Activated T-cell treated with anti-CD3 and anti-CD28 coated beads, Interleukin-2, amount 50 U/mL, for 24 hours (primary cell): ENCODE measurements around the gene MCM6.
A peak's percentile ranks its signal among the peaks of the same experiment; 100 is the strongest.

Experiments
- DNase-seq: peaks from one replicate; pipeline ENCODE4 v3.0.0-alpha.2; 2020
- H3K27ac Mint-ChIP-seq: 2 replicates; pipeline ENCODE4 v1.8.0; 2020; ENCODE audit warnings: mild to moderate bottlenecking, mixed read lengths
- H3K27me3 Mint-ChIP-seq: 2 replicates; pipeline ENCODE4 v1.8.0; 2020; ENCODE audit warnings: mixed read lengths
- H3K36me3 Mint-ChIP-seq: 2 replicates; pipeline ENCODE4 v1.8.0; 2020; ENCODE audit warnings: low read depth, mixed read lengths
- H3K4me1 Mint-ChIP-seq: 2 replicates; pipeline ENCODE4 v1.8.0; 2020; ENCODE audit warnings: low read depth, mixed read lengths
- H3K4me3 Mint-ChIP-seq: 2 replicates; pipeline ENCODE4 v1.8.0; 2020; ENCODE audit warnings: mild to moderate bottlenecking, moderate library complexity, mixed read lengths
- H3K9me3 Mint-ChIP-seq: 2 replicates; pipeline ENCODE4 v1.8.0; 2020; ENCODE audit warnings: mixed read lengths

Gene MCM6

DNA sequence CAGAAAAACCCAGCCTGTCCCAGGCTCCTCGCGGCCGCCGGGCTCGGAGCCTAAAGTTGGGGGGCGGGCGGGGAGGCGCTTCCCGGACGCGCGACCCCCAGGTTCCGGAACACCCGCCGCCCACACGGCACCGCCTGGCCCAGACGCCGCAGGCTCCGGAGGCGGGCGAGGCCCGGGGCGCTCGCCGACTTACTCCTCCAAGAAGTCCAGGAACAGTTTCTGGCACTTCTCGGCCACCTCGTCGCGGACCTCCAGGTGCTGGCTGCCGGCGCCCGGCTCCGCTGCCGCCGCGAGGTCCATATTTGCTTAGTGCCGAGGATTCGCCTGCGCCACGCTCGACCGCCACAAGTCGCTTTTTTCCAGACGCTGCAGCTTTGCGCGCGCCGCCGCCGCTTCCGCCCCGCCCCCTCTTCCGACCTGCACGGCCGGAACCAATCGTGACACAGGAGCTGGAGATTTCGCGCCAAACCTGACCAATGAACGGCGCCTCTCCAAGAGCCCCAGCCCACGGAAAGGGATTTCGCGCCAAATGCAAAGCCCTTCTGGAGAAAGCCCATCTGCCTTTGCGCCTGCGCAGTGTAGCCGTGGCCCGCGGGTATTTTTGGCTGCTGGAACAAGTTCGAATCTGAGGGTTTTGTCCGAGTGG, at the start of gene MCM6:
Gene MCM6, minus strand, starts transcription at position 378 of the 646 bp plus-strand sequence. Its CDS starts 78 bp downstream, at position 300.
- Mint-ChIP-seq H3K4me3 (peak within 1 kb of the TSS; percentile 97), H3K9me3 (no peaks in the 10 kb centered on the region), H3K36me3 (peaks cover 52% of the 10 kb centered on the region), H3K27ac (peak within 1 kb of the TSS; percentile 99), H3K4me1 (peaks cover 43% of the 10 kb centered on the region), H3K27me3 (no peaks in the 10 kb centered on the region)
- peak; percentile 97 for DNase-seq

DNA sequence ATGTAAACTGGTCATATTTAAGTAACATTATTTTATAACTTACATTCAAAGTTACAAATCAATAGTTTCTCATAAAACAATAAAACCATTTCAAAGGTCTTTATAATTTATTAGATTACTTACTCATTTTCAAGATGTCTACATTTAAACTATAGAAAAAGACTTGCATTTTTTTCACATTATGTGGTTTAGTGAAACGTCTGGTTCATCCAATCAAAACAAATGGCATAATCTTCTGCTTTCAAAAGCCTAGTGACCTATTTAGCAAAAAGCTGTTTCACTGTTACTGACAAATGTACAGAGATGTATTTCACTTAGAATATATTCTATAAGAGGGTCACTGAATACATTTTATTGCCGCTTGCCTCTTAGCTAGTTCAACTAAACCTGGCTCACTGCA, 49.3 kb upstream of the MCM6 start:
- Mint-ChIP-seq H3K27ac (no peak overlapping the region), H3K9me3 (no peaks in the 10 kb centered on the region), H3K36me3 (peaks cover 72% of the 10 kb centered on the region), H3K4me3 (no peak overlapping the region), H3K4me1 (peaks cover 5% of the 10 kb centered on the region), H3K27me3 (no peaks in the 10 kb centered on the region)
- no peak for DNase-seq

DNA sequence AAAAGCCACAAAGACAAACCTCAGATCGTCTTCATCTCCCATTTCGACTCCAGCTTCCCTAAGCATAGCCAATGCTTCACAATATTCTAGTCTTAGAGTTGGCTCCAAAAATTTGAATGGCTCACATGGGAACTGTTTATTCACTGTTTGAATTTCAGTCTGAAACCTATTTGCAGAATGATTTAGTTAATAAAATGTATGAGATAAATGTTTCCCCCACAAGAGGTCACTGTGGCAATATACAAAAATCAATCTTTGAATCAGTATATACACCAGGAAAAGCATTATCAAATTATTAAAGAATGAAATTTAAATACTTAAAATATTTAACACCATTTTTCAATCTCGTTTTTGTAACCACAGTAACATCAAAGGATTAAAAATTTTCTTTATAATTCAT, 40.0 kb upstream of the MCM6 start:
- no peaks in the 10 kb centered on the region for H3K9me3 Mint-ChIP-seq
- peaks cover 11% of the 10 kb centered on the region for H3K4me1 Mint-ChIP-seq
- peaks cover 60% of the 10 kb centered on the region for H3K36me3 Mint-ChIP-seq
- H3K27ac Mint-ChIP-seq, result no peak overlapping the region
- H3K4me3 Mint-ChIP-seq, result no peak overlapping the region
- no peak for DNase-seq
- H3K27me3 Mint-ChIP-seq, result no peaks in the 10 kb centered on the region

DNA sequence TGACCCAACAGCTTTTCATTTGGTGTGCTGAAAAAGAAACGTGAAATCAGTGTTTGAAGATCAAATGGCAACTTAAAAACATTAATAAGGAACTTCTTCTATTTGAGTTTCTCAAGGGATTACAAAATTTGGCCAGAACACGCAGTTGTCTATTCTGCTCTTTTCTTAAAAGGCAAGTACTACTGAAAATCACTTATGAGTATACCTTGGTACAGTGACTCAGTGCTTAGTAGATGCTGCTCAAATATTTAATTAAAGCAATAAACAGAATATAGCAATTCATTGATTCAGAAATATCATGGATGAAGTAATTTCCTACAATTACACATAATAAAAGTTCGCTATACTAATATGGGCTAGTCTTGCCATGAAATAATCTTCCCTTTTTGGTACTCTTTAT, 38.2 kb upstream of the MCM6 start:
- Mint-ChIP-seq H3K4me3 (no peak overlapping the region), H3K27ac (no peak overlapping the region), H3K36me3 (peaks cover 63% of the 10 kb centered on the region), H3K27me3 (no peaks in the 10 kb centered on the region), H3K9me3 (no peaks in the 10 kb centered on the region), H3K4me1 (peaks cover 15% of the 10 kb centered on the region)
- no peak for DNase-seq

DNA sequence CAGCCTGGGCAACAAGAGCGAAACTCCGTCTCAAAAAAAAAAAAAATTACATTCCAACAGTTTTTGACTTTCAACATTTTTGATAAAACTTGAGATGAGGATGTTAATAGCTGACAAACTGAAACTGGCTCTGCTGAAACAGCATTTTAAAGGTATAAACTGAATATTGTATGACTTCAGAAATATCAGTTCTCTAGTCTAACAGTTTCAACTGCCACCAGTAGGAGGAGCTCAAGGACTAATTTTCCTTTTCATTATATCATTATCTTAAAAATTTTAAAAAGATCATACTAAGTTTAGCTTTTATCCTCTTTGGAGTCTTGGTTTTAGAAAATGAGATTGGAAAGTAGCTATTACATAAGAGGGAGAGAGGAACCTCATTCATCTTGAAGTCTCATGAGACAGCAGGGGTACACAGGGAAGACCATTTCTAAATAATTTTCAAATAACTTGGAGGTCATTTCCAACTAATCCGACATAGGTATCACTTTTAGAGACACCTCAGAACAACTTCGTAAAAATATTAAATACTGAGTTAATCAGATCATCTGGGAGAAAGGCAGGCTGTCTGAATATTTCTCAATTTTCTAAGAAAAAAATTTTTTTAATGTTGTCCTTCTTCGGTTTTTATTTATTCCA, 37.6 kb upstream of the MCM6 start:
- Mint-ChIP-seq H3K9me3 (no peaks in the 10 kb centered on the region), H3K36me3 (peaks cover 65% of the 10 kb centered on the region), H3K4me1 (peaks cover 15% of the 10 kb centered on the region), H3K4me3 (no peak overlapping the region), H3K27ac (peak overlapping the region; percentile 28), H3K27me3 (no peaks in the 10 kb centered on the region)
- DNase-seq, result no peak

DNA sequence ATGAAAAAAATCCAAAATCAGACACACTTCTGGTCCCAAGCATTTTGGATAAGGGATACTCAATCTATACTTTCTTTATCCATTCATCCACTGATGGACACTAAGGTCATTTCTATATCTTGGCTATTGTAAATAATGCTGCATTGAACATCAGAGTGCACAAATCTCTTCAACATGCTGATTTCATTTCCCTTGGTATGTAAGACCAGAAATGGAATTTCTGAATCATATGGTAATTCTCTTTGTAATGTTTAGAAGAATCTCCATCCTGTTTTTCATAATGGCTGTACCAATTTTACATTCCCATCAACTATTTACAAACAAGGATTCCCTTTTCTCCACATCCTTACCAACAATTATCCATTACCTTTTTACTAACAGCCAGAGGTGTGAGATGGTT, 33.7 kb upstream of the MCM6 start:
- Mint-ChIP-seq H3K27ac (peak overlapping the region; percentile 31), H3K27me3 (no peaks in the 10 kb centered on the region), H3K9me3 (no peaks in the 10 kb centered on the region), H3K36me3 (peaks cover 90% of the 10 kb centered on the region), H3K4me1 (peaks cover 6% of the 10 kb centered on the region), H3K4me3 (no peak overlapping the region)
- no peak for DNase-seq

DNA sequence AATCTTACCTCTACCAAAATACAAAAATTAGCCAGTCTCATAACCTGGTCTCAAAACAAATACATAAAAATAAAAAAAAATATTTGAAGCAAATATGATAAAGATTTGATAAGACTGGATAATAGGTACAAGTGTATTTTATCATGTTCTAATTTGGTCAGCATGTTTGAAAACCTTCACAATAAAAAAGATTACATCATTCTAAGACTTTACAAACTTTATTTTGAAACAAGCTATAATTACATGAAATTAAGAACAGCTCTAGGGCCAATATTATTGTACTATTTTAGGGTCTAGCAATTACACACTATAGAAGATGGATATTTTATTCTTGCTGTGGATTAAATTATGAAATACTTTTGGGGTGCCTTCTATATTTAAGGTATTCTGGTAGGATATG, 29.4 kb upstream of the MCM6 start:
- Mint-ChIP-seq H3K4me3 (no peak overlapping the region), H3K27ac (no peak overlapping the region), H3K27me3 (no peaks in the 10 kb centered on the region), H3K4me1 (peaks cover 4% of the 10 kb centered on the region), H3K9me3 (no peaks in the 10 kb centered on the region), H3K36me3 (peaks cover 77% of the 10 kb centered on the region)
- DNase-seq, result no peak

DNA sequence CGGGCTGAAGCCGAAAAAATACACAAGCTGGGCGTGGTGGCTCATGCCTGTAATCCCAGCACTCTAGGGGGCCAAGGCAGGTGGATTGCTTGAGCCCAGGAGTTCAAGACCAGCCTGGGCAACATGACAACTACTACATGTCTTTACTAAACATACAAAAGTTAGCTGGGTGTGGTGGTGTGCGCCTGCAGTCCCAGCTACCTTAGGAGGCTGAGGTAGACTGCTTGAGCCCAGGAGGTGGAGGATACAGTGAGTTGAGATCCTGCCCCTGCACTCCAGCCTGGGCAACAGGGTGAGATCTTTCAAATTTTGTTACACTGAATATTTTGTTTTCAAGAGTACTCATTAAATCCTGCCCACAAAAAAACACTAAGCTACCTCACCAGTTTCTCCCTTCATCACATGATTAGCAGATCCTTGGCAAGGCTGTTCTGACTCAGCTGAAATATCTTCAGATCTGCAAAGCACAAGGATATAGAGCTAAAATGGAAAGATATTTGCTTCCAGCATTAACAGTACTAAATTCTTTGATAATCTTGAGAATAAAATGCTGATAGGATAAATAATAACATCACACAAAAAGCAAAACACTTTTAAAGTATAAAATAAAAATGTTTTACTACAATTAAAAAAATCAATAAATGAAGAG, 28.2 kb upstream of the MCM6 start:
- peaks cover 66% of the 10 kb centered on the region for H3K36me3 Mint-ChIP-seq
- peak overlapping the region; percentile 54 for H3K27ac Mint-ChIP-seq
- no peaks in the 10 kb centered on the region for H3K9me3 Mint-ChIP-seq
- DNase-seq, result no peak
- no peaks in the 10 kb centered on the region for H3K27me3 Mint-ChIP-seq
- no peak overlapping the region for H3K4me3 Mint-ChIP-seq
- H3K4me1 Mint-ChIP-seq, result no peaks in the 10 kb centered on the region

DNA sequence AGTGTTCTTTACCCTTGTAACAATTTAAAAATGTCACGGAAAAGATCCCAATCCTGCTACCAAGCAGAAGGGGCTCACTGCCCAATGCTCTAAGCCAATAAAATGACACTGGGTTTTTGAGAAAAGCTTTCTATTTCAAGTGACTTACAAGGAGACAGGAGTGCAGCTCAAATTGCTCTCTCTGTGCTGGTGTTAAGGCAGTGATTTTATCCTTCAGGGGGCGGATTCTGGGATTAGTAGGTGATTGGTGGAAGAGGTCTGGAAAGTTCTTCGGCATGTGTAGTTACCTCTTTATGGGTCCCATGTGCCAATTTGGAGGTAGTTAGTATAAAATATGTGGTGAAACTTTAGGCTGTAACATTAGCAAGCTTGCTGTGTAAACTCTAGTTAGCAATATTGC, 27.4 kb upstream of the MCM6 start:
- Mint-ChIP-seq H3K27ac (no peak overlapping the region), H3K4me3 (no peak overlapping the region), H3K4me1 (no peaks in the 10 kb centered on the region), H3K27me3 (no peaks in the 10 kb centered on the region), H3K36me3 (peaks cover 59% of the 10 kb centered on the region), H3K9me3 (no peaks in the 10 kb centered on the region)
- no peak for DNase-seq

DNA sequence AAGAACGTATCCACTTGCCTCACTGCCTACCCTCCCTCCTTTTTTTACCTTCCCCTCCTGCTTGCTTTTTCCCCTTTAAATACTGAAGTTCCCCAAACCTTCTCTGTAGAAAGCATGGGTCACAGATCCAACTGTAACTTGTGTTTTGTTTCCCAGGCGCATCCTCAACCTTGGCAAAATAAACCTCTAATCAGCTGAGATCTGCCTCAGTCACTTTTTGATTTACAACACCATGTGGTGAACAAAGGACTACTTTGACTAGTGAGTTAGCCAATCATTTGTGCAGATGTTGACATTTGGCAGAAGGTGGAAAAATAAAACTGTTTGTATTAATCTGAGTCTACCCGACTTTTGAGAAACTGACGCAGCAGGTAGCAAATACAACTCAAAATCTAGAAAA, 23.3 kb upstream of the MCM6 start:
- Mint-ChIP-seq H3K36me3 (peaks cover 28% of the 10 kb centered on the region), H3K4me1 (no peaks in the 10 kb centered on the region), H3K27ac (no peak overlapping the region), H3K27me3 (no peaks in the 10 kb centered on the region), H3K9me3 (no peaks in the 10 kb centered on the region), H3K4me3 (no peak overlapping the region)
- no peak for DNase-seq

DNA sequence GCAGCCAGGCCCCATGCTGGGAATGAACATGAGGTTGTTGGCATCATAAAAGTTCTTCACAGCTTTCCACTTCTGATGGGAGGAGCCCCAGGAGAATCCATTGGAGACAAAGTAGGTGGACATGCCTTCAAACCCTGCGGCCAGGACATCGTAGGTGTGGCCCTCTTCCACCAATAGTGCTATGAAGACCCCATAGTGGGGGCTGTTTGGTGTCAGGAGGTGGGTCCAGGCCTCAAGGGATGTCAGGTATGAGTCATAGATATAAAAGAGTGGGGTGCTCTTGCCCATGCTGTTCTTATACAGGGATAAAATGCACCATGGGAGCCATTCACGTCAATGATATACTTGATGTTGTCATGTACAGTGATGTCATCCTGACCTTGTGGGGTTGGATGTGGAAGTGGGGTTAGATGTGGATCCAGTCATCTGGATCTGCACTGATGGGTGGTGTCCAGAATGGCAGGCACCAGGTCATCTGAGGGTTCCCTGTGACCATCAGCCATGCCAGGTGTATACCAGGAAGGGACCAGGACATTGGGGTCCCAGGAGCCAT, 22.1 kb upstream of the MCM6 start:
- no peaks in the 10 kb centered on the region for H3K9me3 Mint-ChIP-seq
- H3K4me1 Mint-ChIP-seq, result no peaks in the 10 kb centered on the region
- no peak for DNase-seq
- H3K36me3 Mint-ChIP-seq, result peaks cover 18% of the 10 kb centered on the region
- H3K27me3 Mint-ChIP-seq, result no peaks in the 10 kb centered on the region
- no peak overlapping the region for H3K27ac Mint-ChIP-seq
- H3K4me3 Mint-ChIP-seq, result no peak overlapping the region

DNA sequence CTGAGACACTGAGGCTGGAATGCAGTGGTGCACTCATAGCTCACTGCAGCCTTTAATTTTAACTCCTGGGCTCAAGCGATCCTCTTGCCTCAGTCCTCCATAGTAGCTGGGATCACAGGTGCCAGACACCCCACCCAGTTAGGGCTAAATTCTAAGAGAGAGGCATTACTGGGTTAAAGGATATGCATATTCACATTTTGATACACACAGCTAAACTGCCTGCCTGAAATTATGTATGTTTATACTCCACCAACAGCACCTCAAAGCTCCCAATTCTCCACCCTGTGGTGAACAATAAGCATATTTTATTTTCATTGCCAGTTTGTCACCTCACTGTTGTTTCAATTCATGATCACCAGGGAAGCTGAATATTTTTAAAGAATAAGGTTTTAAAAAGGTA, 18.7 kb upstream of the MCM6 start:
- Mint-ChIP-seq H3K27me3 (no peaks in the 10 kb centered on the region), H3K4me3 (no peak overlapping the region), H3K27ac (no peak overlapping the region), H3K4me1 (no peaks in the 10 kb centered on the region), H3K9me3 (no peaks in the 10 kb centered on the region), H3K36me3 (peaks cover 4% of the 10 kb centered on the region)
- DNase-seq, result no peak

DNA sequence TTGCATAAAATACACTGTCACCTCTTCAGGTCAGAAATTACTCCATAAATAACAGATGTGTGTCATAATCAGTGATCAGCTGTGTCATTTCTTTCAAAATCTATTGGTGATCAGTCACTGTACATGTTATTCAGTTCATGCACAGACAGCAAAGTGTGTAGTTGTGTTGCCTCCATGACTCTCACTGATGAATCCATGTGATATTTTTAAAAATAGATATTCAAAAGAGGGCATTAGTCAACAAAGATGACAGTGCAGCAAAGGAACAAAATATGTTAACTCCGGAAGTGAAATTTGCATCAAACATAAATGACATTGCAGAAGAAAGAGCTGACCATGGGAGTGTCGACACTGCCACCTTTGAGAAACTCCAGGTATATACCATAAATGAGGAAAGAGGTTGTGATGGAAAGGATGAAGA, 17.1 kb upstream of the MCM6 start:
- Mint-ChIP-seq H3K9me3 (no peaks in the 10 kb centered on the region), H3K4me3 (no peak overlapping the region), H3K4me1 (no peaks in the 10 kb centered on the region), H3K27ac (no peak overlapping the region), H3K36me3 (peaks cover 2% of the 10 kb centered on the region), H3K27me3 (no peaks in the 10 kb centered on the region)
- DNase-seq, result no peak

DNA sequence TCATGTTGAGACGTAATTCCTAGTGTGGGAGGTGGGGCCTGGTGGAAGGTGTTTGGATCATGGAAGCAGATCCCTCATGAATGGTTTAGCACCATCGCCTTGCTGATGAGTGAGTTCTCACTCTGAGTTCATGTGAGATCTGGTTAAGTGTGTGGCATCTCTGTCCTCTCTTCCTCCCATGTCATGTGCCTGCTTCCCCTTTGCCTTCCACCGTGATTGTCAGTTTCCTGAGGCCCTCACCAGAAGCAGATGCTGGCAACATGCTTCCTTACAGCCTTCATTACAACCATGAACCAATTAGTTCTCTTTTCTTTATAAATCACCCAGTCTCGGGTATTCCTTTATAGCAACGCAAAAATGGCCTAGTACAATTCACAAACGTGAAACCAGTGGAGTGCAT, 14.6 kb upstream of the MCM6 start:
- Mint-ChIP-seq H3K27me3 (peaks cover 3% of the 10 kb centered on the region), H3K27ac (no peak overlapping the region), H3K4me1 (no peaks in the 10 kb centered on the region), H3K4me3 (no peak overlapping the region), H3K9me3 (no peaks in the 10 kb centered on the region), H3K36me3 (no peaks in the 10 kb centered on the region)
- DNase-seq, result no peak

DNA sequence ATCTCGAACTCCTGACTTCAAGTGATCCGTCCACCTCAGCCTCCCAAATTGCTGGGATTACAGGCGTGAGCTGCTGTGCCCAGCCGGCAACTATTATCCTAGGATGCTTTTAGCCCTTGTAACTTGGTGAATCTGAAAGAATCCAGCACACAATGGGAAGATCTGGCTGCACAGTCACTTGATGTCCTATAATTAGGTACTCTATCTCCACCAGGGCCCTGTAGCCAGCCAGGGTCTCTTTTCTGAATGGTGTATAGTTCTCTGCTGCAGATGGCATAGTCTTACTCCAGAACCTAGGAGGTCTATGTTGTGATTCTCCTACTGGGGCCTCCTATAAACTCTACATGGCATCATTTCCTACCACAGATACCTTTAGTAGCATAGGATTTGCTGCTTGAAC, 13.9 kb upstream of the MCM6 start:
- Mint-ChIP-seq H3K27ac (no peak overlapping the region), H3K4me1 (no peaks in the 10 kb centered on the region), H3K36me3 (no peaks in the 10 kb centered on the region)

More for the DNA sequence above, 13.9 kb upstream of the MCM6 start:
- DNase-seq, result no peak
- Mint-ChIP-seq H3K27me3 (peaks cover 3% of the 10 kb centered on the region), H3K4me3 (no peak overlapping the region), H3K9me3 (no peaks in the 10 kb centered on the region)
